Rectal smooth muscle tissue (tissue), 1 donor: Measurements from ENCODE around the gene PSMC2.
A peak's percentile ranks its signal among the peaks of the same experiment; 100 is the strongest.

ENCODE experiments used
- H3K27ac ChIP-seq: one replicate; pipeline ENCODE4 v1.7.0; 2013; ENCODE audit warnings: low read depth, low read length, inconsistent platforms
- H3K27me3 ChIP-seq: one replicate; pipeline ENCODE4 v1.7.0; 2013; ENCODE audit warnings: low read length; ENCODE audit not compliant: control insufficient read depth, insufficient read depth
- H3K36me3 ChIP-seq: one replicate; pipeline ENCODE4 v1.7.0; 2013; ENCODE audit warnings: low read length; ENCODE audit not compliant: control insufficient read depth, insufficient read depth
- H3K4me1 ChIP-seq: one replicate; pipeline ENCODE4 v1.7.0; 2013; ENCODE audit warnings: low read length; ENCODE audit not compliant: control insufficient read depth, insufficient read depth
- H3K4me3 ChIP-seq: one replicate; pipeline ENCODE4 v1.7.0; 2013; ENCODE audit warnings: low read length
- H3K9ac ChIP-seq: one replicate; pipeline ENCODE4 v1.7.0; 2013; ENCODE audit warnings: low read length

Gene PSMC2

DNA sequence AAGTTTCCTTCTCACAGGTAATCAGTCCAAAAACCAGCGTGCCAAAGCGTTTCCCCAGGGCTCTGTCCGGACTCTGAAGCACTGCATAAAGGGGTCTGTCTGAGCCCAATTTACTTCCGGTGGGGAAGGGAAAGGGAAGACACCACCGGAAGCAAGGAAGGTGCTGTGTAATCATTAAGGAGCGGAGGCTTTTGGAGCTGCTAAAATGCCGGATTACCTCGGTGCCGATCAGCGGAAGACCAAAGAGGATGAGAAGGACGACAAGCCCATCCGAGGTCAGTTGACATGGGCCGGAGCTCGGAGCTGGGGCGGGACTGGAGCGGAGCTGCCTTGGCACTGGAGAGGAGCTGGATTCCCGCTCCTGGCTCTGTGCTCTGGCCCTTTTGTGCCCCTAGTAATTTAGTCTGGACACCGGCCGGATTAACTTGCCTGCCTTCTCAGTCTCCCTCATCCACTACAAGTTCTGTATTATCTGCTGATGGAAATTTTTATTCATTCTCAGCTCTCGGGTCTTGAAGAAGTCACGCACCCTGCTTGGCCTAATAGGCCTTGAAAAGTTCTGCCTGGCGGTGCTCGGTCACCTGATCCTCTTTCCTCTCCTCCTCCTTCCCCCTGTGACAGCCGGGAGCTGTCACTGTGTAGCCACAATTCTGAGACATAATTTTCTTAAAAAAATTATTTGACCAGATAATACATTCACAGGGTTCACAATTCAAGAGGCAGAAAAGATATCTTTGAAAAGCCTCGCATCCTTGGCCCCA lies at the start of gene PSMC2:
Gene PSMC2 (plus strand): TSS at position 137 of the 761 bp plus-strand sequence. CDS start 69 bp downstream, at position 206.
- Histone ChIP-seq H3K36me3 (peaks cover 4% of the 10 kb centered on the region), H3K27ac (peak within 1 kb of the TSS; percentile 93), H3K4me1 (peaks cover 17% of the 10 kb centered on the region), H3K4me3 (peak within 1 kb of the TSS; percentile 89), H3K9ac (peak within 1 kb of the TSS; percentile 69), H3K27me3 (no peaks in the 10 kb centered on the region)

DNA sequence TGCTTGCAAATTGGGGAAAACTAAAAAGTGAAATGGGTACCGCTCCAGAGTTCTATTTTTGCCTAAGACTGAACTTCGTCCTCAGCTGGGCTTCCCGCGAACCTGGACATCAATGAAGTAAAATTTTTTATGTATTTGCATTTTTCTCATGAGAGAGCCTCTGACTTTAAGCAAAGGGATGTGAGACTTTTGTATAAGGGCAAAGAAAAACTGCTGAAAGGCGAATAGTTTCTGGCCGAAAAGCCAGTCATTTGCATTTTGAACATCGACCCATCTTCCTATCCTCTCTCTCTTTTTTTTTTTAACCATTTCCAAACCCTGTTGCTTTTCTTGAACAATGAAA lies 49.6 kb upstream of the PSMC2 start:
- Histone ChIP-seq H3K36me3 (peaks cover 11% of the 10 kb centered on the region), H3K27ac (peak overlapping the region; percentile 75), H3K4me1 (peaks cover 11% of the 10 kb centered on the region), H3K27me3 (no peaks in the 10 kb centered on the region), H3K9ac (peak overlapping the region; percentile 60), H3K4me3 (peak overlapping the region; percentile 89)

DNA sequence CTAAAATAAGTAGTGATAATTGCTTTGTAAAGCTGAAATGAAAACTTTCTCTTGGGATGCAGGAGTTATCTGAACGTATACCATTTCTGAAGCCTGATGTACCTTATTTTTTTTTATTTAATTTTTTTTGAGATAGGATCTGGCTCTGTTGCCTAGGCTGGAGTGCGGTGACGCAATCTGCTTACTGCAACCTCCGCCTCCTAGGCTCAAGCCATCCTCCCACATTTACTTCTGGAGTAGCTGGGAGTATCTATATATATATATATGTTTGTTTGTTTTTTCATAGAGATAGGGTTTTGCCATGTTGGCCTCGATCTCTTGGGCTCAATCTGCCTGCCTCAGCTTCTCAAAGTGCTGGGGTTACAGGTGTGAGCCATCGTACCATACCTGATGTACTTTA lies 47.8 kb upstream of the PSMC2 start:
- Histone ChIP-seq H3K4me1 (peaks cover 11% of the 10 kb centered on the region), H3K36me3 (peaks cover 11% of the 10 kb centered on the region), H3K27me3 (no peaks in the 10 kb centered on the region), H3K4me3 (no peak overlapping the region), H3K9ac (no peak overlapping the region), H3K27ac (no peak overlapping the region)

DNA sequence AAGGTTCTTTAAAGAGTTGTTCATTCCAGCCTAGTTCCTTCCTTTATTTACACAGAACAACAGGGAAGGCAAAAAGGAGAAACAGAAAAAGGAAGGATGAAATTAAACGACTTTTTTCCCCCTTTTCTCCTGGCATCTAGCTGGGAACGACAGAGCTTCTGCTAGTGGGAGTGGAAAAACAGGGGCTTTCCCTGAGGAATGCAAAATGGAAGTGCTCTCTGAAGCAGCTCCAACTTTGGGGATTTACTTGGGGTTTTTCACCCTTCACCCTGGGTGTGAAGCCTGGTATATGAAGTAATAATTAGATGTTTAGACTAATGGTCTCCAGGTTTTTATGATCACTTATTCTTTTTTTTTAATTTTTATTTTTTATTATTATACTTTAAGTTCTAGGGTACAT lies 46.0 kb upstream of the PSMC2 start:
- Histone ChIP-seq H3K9ac (no peak overlapping the region), H3K4me3 (no peak overlapping the region), H3K27ac (no peak overlapping the region), H3K36me3 (peaks cover 14% of the 10 kb centered on the region), H3K27me3 (no peaks in the 10 kb centered on the region), H3K4me1 (peaks cover 11% of the 10 kb centered on the region)

DNA sequence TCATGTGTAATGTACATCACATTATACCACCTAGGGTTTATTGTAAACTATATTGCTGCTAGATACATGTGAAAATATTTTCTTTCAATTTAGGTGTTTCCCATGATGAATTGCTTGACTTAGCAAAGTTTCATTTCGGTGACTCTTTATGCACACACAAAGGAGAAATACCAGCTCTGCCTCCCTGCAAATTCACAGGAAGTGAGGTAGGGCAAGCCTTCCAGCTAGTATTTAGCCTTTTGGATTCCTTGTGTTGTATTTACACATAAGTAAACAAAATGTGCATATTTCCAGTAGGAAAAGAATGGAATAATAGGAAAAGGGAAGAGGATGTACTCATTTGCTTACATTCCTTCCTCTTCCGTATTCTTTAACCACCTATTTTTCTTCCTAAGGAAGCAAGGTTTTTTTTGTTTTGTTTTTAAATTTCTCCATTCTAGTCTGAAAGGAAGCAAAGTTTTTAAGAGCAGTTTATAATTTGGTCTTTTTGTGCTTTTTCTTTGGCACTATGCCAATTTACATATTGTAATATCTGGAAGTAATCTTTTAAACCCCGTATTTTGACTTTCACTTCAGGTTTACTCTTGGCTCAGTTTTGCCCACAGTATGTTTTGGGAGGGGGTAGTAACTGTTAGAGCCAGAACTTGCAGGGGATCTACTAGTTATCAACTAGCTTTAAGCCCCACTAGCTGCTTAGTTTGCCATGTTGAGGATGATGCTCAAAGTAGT lies 39.8 kb upstream of the PSMC2 start:
- no peak overlapping the region for H3K9ac ChIP-seq
- H3K27me3 ChIP-seq = no peaks in the 10 kb centered on the region
- no peak overlapping the region for H3K27ac ChIP-seq
- H3K4me3 ChIP-seq = no peak overlapping the region
- H3K4me1 ChIP-seq = no peaks in the 10 kb centered on the region
- peaks cover 12% of the 10 kb centered on the region for H3K36me3 ChIP-seq

DNA sequence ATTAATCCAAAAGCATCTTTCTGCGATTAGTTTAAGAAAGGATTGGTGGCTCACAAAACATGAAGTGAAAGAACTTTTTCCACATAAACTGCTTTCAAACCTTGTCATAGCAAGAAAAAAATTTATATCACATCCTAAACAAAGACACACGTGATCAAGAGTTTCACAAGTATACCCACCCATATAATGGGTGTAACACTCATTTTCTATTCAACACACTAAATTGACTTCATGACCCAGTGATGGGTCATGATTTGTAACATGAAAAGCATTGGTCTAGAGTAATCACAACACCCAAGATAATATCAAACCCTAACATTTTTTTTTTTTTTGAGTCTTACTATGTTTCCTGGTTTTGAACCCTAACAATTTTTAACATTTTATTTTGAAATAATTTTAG lies 32.6 kb upstream of the PSMC2 start:
- Histone ChIP-seq H3K27me3 (no peaks in the 10 kb centered on the region), H3K9ac (no peak overlapping the region), H3K36me3 (peaks cover 48% of the 10 kb centered on the region), H3K4me3 (no peak overlapping the region), H3K4me1 (no peaks in the 10 kb centered on the region), H3K27ac (no peak overlapping the region)

GRCh38 chr7:103316380-103316941 lies 31.0 kb upstream of the PSMC2 start:
- Histone ChIP-seq H3K27ac (no peak overlapping the region), H3K36me3 (peaks cover 43% of the 10 kb centered on the region)

GRCh38 chr7:103317009-103317408 lies 30.4 kb upstream of the PSMC2 start:
- no peak overlapping the region for H3K27ac ChIP-seq

More at GRCh38 chr7:103316380-103316941, 31.0 kb upstream of the PSMC2 start:
- no peak overlapping the region for H3K4me3 ChIP-seq
- no peak overlapping the region for H3K9ac ChIP-seq
- no peaks in the 10 kb centered on the region for H3K4me1 ChIP-seq
- H3K27me3 ChIP-seq = no peaks in the 10 kb centered on the region

GRCh38 chr7:103325744-103326143 lies 21.7 kb upstream of the PSMC2 start:
- Histone ChIP-seq H3K27me3 (no peaks in the 10 kb centered on the region), H3K36me3 (peaks cover 5% of the 10 kb centered on the region)

More at GRCh38 chr7:103317009-103317408, 30.4 kb upstream of the PSMC2 start:
- no peaks in the 10 kb centered on the region for H3K27me3 ChIP-seq
- no peak overlapping the region for H3K4me3 ChIP-seq
- H3K4me1 ChIP-seq = no peaks in the 10 kb centered on the region
- H3K9ac ChIP-seq = no peak overlapping the region
- peaks cover 42% of the 10 kb centered on the region for H3K36me3 ChIP-seq

GRCh38 chr7:103336761-103337160 lies 10.7 kb upstream of the PSMC2 start:
- Histone ChIP-seq H3K36me3 (peaks cover 14% of the 10 kb centered on the region), H3K4me3 (no peak overlapping the region), H3K27me3 (no peaks in the 10 kb centered on the region), H3K27ac (no peak overlapping the region), H3K9ac (no peak overlapping the region), H3K4me1 (no peaks in the 10 kb centered on the region)

More at GRCh38 chr7:103325744-103326143, 21.7 kb upstream of the PSMC2 start:
- no peaks in the 10 kb centered on the region for H3K4me1 ChIP-seq
- H3K27ac ChIP-seq = no peak overlapping the region
- no peak overlapping the region for H3K4me3 ChIP-seq
- no peak overlapping the region for H3K9ac ChIP-seq

DNA sequence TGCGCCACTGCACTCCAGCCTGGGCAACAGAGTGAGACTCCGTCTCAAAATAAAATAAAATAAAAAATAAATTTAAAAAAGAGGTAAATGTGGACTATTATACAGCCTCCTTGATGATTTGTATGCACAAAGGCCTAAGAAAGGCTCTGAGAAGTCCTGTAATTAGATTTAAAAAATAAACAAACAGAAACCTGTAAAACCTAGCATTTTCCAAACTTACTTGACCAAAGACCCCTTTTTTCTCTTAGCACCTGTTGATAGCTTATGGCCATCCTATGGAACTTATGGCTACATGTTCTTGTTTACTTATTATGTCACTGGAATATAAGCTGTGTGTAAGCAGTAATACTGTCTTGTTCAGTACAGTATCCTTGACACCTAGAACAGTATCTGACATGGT lies 8.6 kb upstream of the PSMC2 start:
- Histone ChIP-seq H3K9ac (no peak overlapping the region), H3K4me1 (peaks cover 4% of the 10 kb centered on the region), H3K27me3 (no peaks in the 10 kb centered on the region), H3K4me3 (no peak overlapping the region), H3K36me3 (peaks cover 14% of the 10 kb centered on the region), H3K27ac (no peak overlapping the region)

DNA sequence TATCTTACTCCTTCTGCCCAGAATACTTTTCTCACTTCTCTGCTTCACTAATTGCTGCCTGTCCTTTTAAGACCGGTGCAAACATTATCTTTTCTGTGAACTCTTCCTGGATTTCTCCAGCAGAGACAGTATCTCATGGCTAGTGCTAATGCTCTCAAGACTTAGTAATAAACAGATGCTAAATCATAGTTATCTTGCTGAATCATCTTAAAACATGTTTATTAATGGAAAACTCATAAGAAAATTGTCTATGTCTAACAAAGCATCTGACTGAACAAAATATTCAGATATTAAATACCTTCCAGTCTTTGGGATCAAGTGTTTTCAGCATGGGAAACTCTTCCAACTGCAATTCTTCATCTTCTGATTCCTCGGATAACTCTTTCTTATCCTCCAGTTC lies 6.0 kb upstream of the PSMC2 start:
- peaks cover 11% of the 10 kb centered on the region for H3K36me3 ChIP-seq

More for the DNA sequence above, 6.0 kb upstream of the PSMC2 start:
- Histone ChIP-seq H3K4me3 (no peak overlapping the region), H3K4me1 (peaks cover 7% of the 10 kb centered on the region), H3K9ac (no peak overlapping the region), H3K27me3 (no peaks in the 10 kb centered on the region), H3K27ac (no peak overlapping the region)
